HG03135 (cell line): ENCODE measurements around the gene ATP9A.

Experiments used
- ATAC-seq: cut with Tn5 transposase; IDR thresholded peaks from one replicate; pipeline ENCODE4 v1.9.1; 2021; ENCODE audit warnings: mild to moderate bottlenecking, moderate library complexity; ENCODE audit not compliant: unreplicated experiment

The ATP9A gene

DNA sequence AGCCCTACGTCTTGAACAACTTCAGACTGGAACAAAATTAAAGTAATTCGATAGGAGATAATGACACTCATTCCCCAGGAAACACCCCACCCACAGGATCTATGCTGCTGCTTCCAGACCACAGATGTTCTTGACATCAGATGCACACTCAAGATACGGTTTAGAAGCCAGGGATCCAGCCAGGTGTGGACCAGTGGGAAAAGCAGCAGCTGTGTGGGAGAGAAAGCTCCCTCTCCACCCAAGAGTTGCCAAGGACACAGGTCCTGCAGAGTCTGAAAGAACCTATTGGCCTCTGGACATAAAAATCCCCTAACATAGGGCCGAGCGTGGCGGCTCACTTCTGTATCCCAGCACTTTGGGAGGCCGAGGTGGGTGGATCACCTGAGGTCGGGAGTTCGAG is 133.9 kb downstream of the ATP9A start:
- ATAC-seq, result no peak

DNA sequence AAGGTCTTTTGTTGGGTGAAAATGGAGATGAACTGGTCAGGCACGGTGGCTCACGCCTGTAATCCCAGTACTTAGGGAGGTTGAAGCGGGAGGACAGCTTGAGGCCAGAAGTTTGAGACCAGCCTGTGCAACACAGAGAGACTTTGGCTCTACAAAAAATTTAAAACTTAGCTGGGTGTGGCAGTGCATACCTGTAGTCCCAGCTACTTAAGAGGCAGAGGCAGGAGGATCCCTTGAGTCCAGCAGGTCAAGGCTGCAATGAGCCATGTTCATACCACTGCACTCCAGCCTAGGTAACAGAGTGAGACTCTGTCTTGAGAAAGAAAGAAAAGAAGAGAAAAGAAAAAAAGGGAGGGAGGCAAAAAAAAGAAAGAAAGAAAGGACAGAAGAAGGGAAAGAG is 134.8 kb downstream of the ATP9A start:
- ATAC-seq, result no peak

DNA sequence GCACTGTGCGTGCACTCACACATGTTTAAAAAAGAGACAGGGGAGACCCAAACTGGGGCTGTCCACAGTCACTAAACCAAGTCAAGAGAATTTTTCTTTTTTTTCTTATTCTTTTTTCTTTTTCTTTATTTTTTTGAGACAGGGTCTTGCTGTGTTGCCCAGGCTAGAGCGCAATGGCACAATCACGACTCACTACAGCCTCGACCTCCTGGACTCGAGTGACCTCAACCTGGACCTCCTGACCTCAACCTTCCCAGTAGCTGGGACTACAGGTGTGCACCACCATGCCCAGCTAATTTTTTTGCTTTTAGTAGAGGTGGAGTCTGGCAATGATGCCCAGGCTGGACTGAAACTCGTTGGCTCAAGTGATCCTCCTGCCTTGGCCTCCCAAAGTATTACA is 136.2 kb downstream of the ATP9A start:
- ATAC-seq, result no peak

DNA sequence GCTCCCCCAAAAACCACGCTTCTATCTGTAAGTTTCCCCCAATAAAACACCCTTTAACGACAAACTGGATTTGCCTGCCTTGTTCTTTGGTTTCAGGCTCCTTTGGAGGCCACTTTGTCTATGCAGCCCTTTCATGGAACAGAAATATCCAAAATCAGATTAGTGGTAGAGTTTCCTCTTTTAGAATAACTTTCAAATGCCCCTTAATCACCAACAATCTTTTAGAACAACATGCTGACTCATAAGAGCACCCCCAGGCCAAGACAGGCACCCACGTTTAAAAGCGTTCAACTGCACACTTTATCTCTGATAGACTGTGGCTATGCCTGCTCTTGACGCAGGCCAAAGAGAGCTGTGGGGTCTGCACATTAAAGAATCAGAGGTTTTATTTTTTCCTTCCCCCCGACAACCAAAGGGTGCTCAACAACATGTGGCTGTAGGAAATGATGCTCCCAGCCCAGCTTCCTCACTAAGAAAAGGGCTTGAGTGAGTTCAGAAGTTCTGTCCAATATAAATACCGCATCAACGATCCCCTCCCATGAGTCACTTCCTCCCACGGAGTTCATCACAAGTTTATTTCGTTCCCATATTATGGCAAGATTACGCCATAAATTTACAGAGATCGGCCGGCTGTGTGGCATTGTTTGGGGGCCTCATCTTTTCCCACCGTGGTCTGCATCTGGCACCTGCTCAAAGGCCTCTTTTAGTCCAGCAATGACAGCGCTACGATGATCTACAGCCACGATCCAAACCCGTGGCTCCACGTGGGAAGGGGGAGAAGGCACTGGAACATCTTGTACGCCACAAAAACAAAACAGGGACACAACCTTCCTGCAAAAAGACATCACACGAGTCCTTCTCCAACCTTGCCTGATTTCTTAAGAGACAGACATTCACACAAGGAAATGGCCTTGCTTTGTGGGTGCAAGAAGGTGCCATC is 136.9 kb downstream of the ATP9A start:
- no peak for ATAC-seq

GRCh38 chr20:51629399-51630058 is 138.7 kb downstream of the ATP9A start:
- ATAC-seq, result no peak

DNA sequence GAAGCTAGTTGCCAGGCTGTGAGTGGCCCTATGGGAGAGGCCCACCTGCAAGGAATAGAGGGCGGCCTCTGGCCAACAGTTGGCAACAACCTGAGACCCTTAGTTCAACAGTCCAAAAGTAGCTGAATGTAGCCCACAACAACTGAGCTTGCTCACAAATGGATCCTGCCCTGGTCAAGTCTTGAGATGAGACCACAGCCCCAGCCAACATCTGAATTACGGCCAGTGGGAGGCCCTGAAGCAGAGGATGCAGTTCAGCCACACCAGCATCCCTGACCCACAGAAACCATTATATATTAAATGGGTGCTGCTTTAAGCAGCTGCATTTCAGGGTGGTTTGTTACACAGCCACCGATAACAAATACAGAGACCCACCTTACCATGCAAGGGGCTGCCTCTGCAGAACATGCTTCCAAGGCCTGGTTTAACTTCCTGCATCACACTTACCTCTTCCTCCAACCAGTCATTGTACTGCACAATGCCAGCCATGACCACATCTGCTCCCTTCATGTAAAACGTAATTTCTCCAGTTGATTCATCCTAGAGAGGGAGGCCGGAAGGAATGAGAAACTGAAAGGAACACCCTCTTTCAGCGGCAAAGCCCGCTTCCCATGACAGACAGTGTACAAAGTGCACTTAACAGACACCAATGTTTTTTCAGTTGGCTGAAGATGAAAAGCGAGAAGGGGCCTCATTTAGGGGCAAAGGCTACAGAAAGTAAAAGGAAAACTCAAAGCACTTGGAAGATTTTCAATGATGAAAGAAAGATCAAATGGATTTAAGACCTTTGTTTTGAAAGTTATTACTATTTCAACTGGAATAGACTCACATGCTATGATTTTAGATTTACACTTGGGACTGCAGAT is 139.4 kb downstream of the ATP9A start:
- ATAC-seq, result no peak

DNA sequence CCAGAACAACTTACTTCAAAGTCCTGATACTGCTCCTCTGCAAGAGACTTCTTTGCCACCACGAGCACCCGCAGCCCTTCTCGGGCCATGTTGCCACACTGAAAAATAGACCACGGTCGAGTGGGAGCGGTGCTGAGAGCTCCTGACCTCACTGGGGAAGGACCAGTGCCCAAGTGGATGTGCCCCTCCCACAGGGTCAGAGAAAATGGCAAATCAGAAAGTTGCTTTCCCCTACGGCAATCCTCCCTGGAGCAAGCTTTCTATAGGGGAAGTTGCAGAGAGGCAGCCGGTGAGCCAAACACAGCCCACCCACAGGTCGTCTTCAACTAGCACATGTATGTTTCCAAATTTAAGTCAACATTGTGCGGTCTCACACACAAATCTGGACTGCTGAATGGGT is 140.6 kb downstream of the ATP9A start:
- no peak for ATAC-seq

- no peak for ATAC-seq
These were observed 143.1 kb downstream of the ATP9A start for GRCh38 chr20:51625105-51625504.

GRCh38 chr20:51624157-51624731 is 143.9 kb downstream of the ATP9A start:
- ATAC-seq, result no peak

GRCh38 chr20:51623255-51623654 is 144.9 kb downstream of the ATP9A start:
- no peak for ATAC-seq

DNA sequence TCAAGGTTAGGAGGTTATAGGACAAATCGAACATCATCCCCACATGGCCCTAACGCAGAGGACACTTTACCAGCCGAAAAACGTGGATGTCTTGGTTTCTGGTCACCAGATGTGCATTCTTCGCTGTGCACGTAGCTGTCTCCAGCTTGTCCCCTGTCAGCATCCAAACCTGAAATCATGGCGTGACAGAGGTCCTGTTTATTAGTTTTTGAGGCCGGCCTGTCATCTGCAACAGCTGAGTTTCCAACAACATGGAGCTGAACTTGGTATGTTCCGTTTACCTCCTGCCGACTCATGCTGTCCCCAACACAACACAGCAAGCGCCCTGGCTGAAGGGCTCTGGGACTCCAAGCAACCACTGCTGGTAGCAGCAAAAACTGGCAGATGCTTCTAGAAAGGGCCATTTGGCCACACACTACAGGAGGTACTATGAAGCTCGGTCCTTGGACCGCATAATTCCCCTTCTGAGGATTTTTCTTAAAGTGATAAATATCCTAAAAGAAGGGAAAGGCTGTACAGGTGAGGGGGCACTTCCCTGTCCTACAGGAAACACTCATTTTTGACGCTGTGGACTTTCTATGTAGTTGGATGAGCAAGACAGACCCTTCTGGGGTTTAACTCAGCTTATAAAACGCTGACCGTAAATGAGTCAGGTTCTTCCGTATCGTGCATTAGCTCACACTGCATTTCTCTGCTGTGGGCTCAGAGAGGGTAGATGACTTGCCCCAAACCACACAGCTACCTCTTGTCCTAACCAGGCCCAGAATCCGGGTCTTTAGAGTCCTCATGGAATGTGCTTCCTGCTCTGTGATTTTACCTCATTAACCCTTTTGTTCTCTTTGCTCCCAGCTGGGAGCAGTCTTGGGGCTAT is 146.0 kb downstream of the ATP9A start:
- no peak for ATAC-seq

DNA sequence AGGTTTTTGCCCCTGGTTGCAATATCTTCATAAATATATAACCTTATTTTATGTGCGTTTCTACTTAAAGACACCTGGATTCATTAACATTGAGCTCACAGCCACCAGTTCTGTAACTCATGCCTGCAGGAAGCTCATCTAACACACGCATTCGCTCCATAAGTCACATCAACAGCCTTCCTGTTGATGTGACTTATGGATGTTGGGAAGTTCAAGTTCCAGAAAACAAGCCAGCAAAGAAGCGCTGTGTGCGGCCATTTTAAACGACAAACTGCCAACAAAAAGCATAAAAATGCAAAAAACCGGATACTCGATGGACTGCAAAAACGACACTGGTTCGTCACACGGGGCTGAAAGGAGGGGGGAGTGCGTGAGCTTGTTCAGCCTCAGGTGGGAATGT is 147.8 kb downstream of the ATP9A start:
- no peak for ATAC-seq

- ATAC-seq, result no peak
These were observed 152.1 kb downstream of the ATP9A start for GRCh38 chr20:51616060-51616459.

GRCh38 chr20:51614687-51615086 is 153.5 kb downstream of the ATP9A start:
- ATAC-seq, result no peak

GRCh38 chr20:51613580-51613979 is 154.6 kb downstream of the ATP9A start:
- no peak for ATAC-seq

DNA sequence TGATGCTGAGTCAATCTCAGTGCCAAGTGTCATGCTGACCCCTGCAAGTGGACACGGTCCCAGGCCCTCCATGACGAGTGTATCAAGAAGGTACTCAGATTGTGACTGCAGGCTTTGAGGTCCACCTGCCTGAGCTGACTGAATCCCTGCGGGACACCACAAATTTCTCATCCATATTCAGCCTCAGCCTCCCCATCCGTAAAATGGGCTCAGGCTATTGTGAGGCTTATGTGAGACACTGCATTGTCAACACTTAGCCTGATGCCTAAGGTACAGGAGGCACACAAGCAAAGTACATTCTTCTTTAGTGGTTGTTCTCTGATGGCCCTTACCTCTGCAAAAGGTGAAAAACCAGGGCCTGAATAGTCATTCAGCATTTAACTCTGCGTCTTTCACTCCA is 155.3 kb downstream of the ATP9A start:
- no peak for ATAC-seq

- no peak for ATAC-seq
These were observed 156.6 kb downstream of the ATP9A start for GRCh38 chr20:51611625-51611890.

- no peak for ATAC-seq
These were observed 157.2 kb downstream of the ATP9A start for GRCh38 chr20:51610761-51611624.

GRCh38 chr20:51610111-51610510 is 158.1 kb downstream of the ATP9A start:
- ATAC-seq, result no peak
